HepG2 (cell line): ENCODE results near the gene DCTN1. TPM values are rescaled to one million over a fixed set of nuclear protein-coding genes. Genes with fewer than 3 reads are reported as not detected.

ENCODE experiments used
- ATAC-seq: fragments of 200-7000 bp; cut with Tn5 transposase; 3 replicates; pipeline ENCODE4 v1.9.1; 2020; ENCODE audit warnings: mild to moderate bottlenecking, moderate library complexity
- BruUV-seq: library from RNA; stranded (reverse); fragments of 400-500 nt; replicated peaks from 2 replicates; lab custom pipeline; 2021; lab: Mats Ljungman, UMichigan
- CTCF ChIA-PET: fragments of 300-600 bp; formaldehyde crosslinking; extraction: SDS; loops from one replicate; lab custom pipeline; 2021; ENCODE audit warnings: low total read pairs, inconsistent platforms, low intra/inter-chr PET ratio; lab: Yijun Ruan, JAX
- POLR2A ChIA-PET: fragments of 350-600 bp; sonication (Branson Sonifier 250); formaldehyde crosslinking; loops from one replicate; lab custom pipeline; 2020; ENCODE audit warnings: antibody characterized with exemption, inconsistent platforms; lab: Yijun Ruan, JAX
- DNase-seq: peaks from one replicate; pipeline ENCODE4 v3.0.0-alpha.2; 2015; ENCODE audit warnings: low spot score
- FAIRE-seq: peaks from 3 replicates; lab custom pipeline; 2011; peaks lifted over from hg19 to GRCh38; lab: Jason Lieb, UNC
- H2AFZ ChIP-seq: one replicate; pipeline ENCODE4 v1.6.1; 2011; ENCODE audit warnings: low read length, inconsistent platforms
- H3K27ac ChIP-seq: fragments of 300-600 bp; 3 replicates; pipeline ENCODE4 v1.8.0; 2011; ENCODE audit warnings: mixed run types, mild to moderate bottlenecking, mixed read lengths, low read length, inconsistent platforms; ENCODE audit not compliant: insufficient read depth; ENCODE audit errors: extremely low read length
- H3K27me3 ChIP-seq, 2 experiments: fragments of 200-600 bp in 1 of 2; 2 replicates in 1 of 2; 3 replicates in 1 of 2; pipeline versions ENCODE4 v1.6.0 to v1.8.0; 2011; ENCODE audit warnings: low read length in 2 of 2, mild to moderate bottlenecking in 2 of 2, moderate library complexity in 2 of 2, inconsistent platforms in 1 of 2; ENCODE audit not compliant: insufficient read depth in 2 of 2, control insufficient read depth in 1 of 2
- H3K36me3 ChIP-seq, 2 experiments: fragments of 200-600 bp in 1 of 2; replicated peaks in 1 of 2; 2 replicates in 1 of 2; 3 replicates in 1 of 2; pipeline versions ENCODE4 v1.5.1 to v1.8.0; 2011; ENCODE audit warnings: low read length in 2 of 2, inconsistent platforms in 1 of 2; ENCODE audit not compliant: insufficient read depth in 2 of 2, control insufficient read depth in 1 of 2
- H3K4me1 ChIP-seq: 2 replicates; pipeline ENCODE4 v1.5.1; 2012; ENCODE audit warnings: low read length, inconsistent platforms; ENCODE audit not compliant: insufficient read depth
- H3K4me2 ChIP-seq: 2 replicates; pipeline ENCODE4 v1.6.0; 2011; ENCODE audit warnings: low read depth, low read length, inconsistent platforms
- H3K4me3 ChIP-seq, 3 experiments: fragments of 200-600 bp in 1 of 3; sonication (generic), shearing (Covaris generic) in 1 of 3; replicated peaks in 1 of 3; 2 replicates each; pipeline ENCODE4 v1.5.1; 2011 to 2016; ENCODE audit warnings: low read length in 3 of 3, inconsistent platforms in 2 of 3, low read depth in 2 of 3, mild to moderate bottlenecking in 2 of 3, control low read depth in 1 of 3, mixed read lengths in 1 of 3; ENCODE audit not compliant: insufficient read depth in 1 of 3
- H3K79me2 ChIP-seq: one replicate; pipeline ENCODE4 v1.6.1; 2011; ENCODE audit warnings: low read length, inconsistent platforms; ENCODE audit not compliant: insufficient read depth
- H3K9ac ChIP-seq: 2 replicates; pipeline ENCODE4 v1.6.0; 2011; ENCODE audit warnings: mild to moderate bottlenecking, low read depth, low read length, inconsistent platforms; ENCODE audit not compliant: insufficient read depth
- H3K9me3 ChIP-seq: 2 replicates; pipeline ENCODE4 v1.5.1; 2012; ENCODE audit warnings: mild to moderate bottlenecking, low read length
- H4K20me1 ChIP-seq: 2 replicates; pipeline ENCODE4 v1.6.0; 2011; ENCODE audit warnings: inconsistent platforms, mild to moderate bottlenecking, low read length, moderate library complexity; ENCODE audit not compliant: insufficient read depth
- AGO1 ChIP-seq: fragments of 200-400 bp; formaldehyde crosslinking; IDR thresholded peaks from 2 replicates; pipeline ENCODE4 v1.6.1; 2017; ENCODE audit warnings: mild to moderate bottlenecking, low read depth, low read length, moderate library complexity; ENCODE audit not compliant: poor library complexity, severe bottlenecking
- HMG20A ChIP-seq: IDR thresholded peaks from 2 replicates; pipeline ENCODE4 v1.6.1; 2016; ENCODE audit warnings: borderline replicate concordance
- JUND ChIP-seq: sonication (generic); formaldehyde crosslinking; IDR thresholded peaks from 2 replicates; pipeline ENCODE4 v1.8.0; 2022; ENCODE audit warnings: mild to moderate bottlenecking, missing genetic modification reagents
- MTF2 ChIP-seq: sonication (generic); formaldehyde crosslinking; IDR thresholded peaks from 2 replicates; pipeline ENCODE4 v1.5.0; 2020; ENCODE audit warnings: missing genetic modification reagents, borderline replicate concordance
- MXI1 ChIP-seq: IDR thresholded peaks from 3 replicates; pipeline ENCODE4 v1.6.1; 2012; ENCODE audit warnings: low read depth, low read length, inconsistent platforms, borderline replicate concordance
- REXO4 ChIP-seq: sonication (generic); formaldehyde crosslinking; IDR thresholded peaks from 2 replicates; pipeline ENCODE4 v1.8.0; 2022; ENCODE audit warnings: missing genetic modification reagents, mild to moderate bottlenecking, borderline replicate concordance
- RFX1 ChIP-seq: fragments of 450-650 bp; IDR thresholded peaks from 2 replicates; pipeline ENCODE4 v1.6.1; 2017
- SMAD3 ChIP-seq: sonication (generic); formaldehyde crosslinking; IDR thresholded peaks from 2 replicates; pipeline ENCODE4 v1.4.0; 2020; ENCODE audit warnings: missing genetic modification reagents
- TBX2 ChIP-seq: sonication (generic); formaldehyde crosslinking; IDR thresholded peaks from 2 replicates; pipeline ENCODE4 v1.5.0; 2020; ENCODE audit warnings: missing genetic modification reagents, mild to moderate bottlenecking, borderline replicate concordance
- ZNF160 ChIP-seq: sonication (generic); formaldehyde crosslinking; IDR thresholded peaks from 2 replicates; pipeline ENCODE4 v1.8.0; 2022; ENCODE audit warnings: mild to moderate bottlenecking, inconsistent platforms, missing genetic modification reagents
- ZNF547 ChIP-seq: sonication (generic); formaldehyde crosslinking; IDR thresholded peaks from 2 replicates; pipeline ENCODE4 v1.5.1; 2020; ENCODE audit warnings: mild to moderate bottlenecking, missing genetic modification reagents
- ZNF766 ChIP-seq: sonication (generic); formaldehyde crosslinking; IDR thresholded peaks from 2 replicates; pipeline ENCODE4 v1.5.0; 2020; ENCODE audit warnings: missing genetic modification reagents, borderline replicate concordance
- ZNF776 ChIP-seq: sonication (generic); formaldehyde crosslinking; IDR thresholded peaks from 2 replicates; pipeline ENCODE4 v1.4.0; 2020; ENCODE audit warnings: mild to moderate bottlenecking, missing genetic modification reagents
- WGBS: methylation state at CpG from one replicate; pipeline ENCODE4 v1.1.6; 2017; ENCODE audit warnings: low lambda C conversion rate; 5-methylcytosine and 5-hydroxymethylcytosine counted together
- in situ Hi-C: cut with HindIII; loops from 2 replicates; pipeline ENCODE4 v1.10.0; 2017; ENCODE audit warnings: low pct_unique_long_range_greater_than_20kb; ENCODE audit not compliant: extremely low pct_ligation_motif_present
- intact Hi-C: fragments of 100-400 bp; cut with micrococcal nuclease; formaldehyde crosslinking; loops from one replicate; pipeline ENCODE4 v1.10.0; 2022; ENCODE audit not compliant: unreplicated experiment
- polyA plus RNA-seq, 8 experiments: library from polyadenylated mRNA; depleted of rRNA in 3 of 8; stranded (reverse) in 7 of 8; unstranded in 1 of 8; fragments of >200 nt; fragmentation: Illumina TruSeq in 4 of 8; extraction: Trizol in 4 of 8; gene quantifications; 2 replicates each; pipeline versions ENCODE4 v1.2.1 to v1.2.3, GENCODE V29; 2011 to 2016; ENCODE audit warnings: low read depth in 4 of 8, missing spikeins in 1 of 8, mixed read lengths in 1 of 8; ENCODE audit not compliant: insufficient read depth in 1 of 8
- total RNA-seq, 5 experiments: library from RNA; depleted of rRNA; stranded (reverse); fragments of >200 nt; fragmentation: Illumina TruSeq; extraction: Trizol; gene quantifications; 2 replicates each; pipeline ENCODE4 v1.2.3, GENCODE V29; 2016; ENCODE audit warnings: low read depth in 1 of 5
- TF ChIP-seq, protein P1 (sequence below): sonication (generic); formaldehyde crosslinking; IDR thresholded peaks from 2 replicates; pipeline ENCODE4 v1.4.0; 2020; ENCODE audit warnings: mild to moderate bottlenecking, low read depth, missing genetic modification reagents
- TF ChIP-seq, protein P2 (sequence below): IDR thresholded peaks from 2 replicates; pipeline ENCODE4 v1.6.1; 2016; ENCODE audit warnings: mild to moderate bottlenecking, missing biosample characterization, missing genetic modification reagents
- TF ChIP-seq, protein P3 (sequence below): sonication (generic); formaldehyde crosslinking; conservative IDR thresholded peaks from 2 replicates; pipeline ENCODE4 v1.8.0; 2022; ENCODE audit warnings: mild to moderate bottlenecking, moderate library complexity, missing genetic modification reagents
- TF ChIP-seq, protein P4 (sequence below): sonication (generic); IDR thresholded peaks from 2 replicates; pipeline ENCODE4 v1.6.1; 2016; ENCODE audit warnings: low read depth, borderline replicate concordance

The DCTN1 gene
- total and polyA plus RNA-seq, 2 of the 13 experiments (the other 11 are each of a cell fraction or from before 2014, with no cell fraction given): 73.2 to 122 TPM

DNA sequence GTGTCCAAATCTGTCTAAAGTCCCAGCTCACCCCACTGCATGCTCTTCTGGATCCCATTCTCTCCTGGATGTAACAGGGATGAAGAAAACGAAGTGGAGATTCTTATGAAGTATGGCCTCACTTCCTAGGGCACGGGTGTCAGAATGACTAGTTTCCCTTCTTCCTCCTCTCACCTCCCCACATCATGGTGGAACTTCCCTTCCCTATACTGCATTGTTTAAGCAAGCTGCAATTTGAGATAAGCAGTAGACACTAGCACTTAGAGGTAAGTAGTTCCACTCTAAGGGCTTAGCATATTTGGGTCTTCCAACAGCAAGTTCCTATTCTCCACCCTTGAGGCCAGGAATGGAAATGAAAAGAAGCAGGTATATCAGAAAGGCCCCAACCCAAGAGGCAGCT, 66.6 kb downstream of the DCTN1 start:
- 43% methylated on average over 2 of the region's 2 CpGs for WGBS
- Histone ChIP-seq H2AFZ (no peak overlapping the region), H3K27ac (no peak overlapping the region), H3K4me2 (no peak overlapping the region), H3K27me3 (no peaks in the 10 kb centered on the region), H3K9me3 (no peaks in the 10 kb centered on the region), H4K20me1 (no peaks in the 10 kb centered on the region), H3K4me3 (no peak overlapping the region), H3K9ac (no peak overlapping the region), H3K4me1 (peaks cover 14% of the 10 kb centered on the region; the same call in 1 of the 2 replicates), H3K79me2 (no peaks in the 10 kb centered on the region), H3K36me3 (no peaks in the 10 kb centered on the region)
- in situ Hi-C loops (no loop called here), intact Hi-C loops (no loop called here)
- ChIA-PET CTCF (no interaction called here), POLR2A (no interaction called here)
- FAIRE-seq: no peak
- DNase-seq: no peak
- no TSS peak for BruUV-seq
- ATAC-seq: no peak
- TF ChIP-seq RFX1 (no peak), ZNF160 (no peak)
- TF ChIP-seq, protein P1, sequence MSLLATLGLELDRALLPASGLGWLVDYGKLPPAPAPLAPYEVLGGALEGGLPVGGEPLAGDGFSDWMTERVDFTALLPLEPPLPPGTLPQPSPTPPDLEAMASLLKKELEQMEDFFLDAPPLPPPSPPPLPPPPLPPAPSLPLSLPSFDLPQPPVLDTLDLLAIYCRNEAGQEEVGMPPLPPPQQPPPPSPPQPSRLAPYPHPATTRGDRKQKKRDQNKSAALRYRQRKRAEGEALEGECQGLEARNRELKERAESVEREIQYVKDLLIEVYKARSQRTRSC: no peak

DNA sequence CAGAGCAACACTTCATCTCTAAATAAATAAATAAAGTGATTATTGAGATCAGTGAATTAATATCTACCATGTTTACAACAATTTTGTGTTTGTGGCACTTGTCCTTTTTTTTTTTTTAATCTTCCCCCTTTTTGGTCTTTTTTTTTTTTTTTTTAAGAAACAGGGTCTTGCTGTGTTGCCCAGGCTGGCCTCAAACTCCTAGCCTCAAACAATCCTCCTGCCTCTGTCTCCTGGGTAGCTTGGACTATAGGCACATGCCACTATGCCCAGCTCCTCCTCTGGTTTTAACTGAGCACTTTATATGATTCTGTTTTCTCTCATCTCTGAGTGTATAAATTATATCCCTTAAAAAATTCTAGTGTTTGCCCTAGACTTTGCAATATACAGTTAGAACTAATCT, 67.2 kb downstream of the DCTN1 start:
- no peak overlapping the region for H3K9ac ChIP-seq
- in situ Hi-C loops (no loop called here), intact Hi-C loops (no loop called here)
- H3K4me1 ChIP-seq: peaks cover 12% of the 10 kb centered on the region; the same call in 1 of the 2 replicates
- H2AFZ ChIP-seq: no peak overlapping the region
- no peaks in the 10 kb centered on the region for H3K36me3 ChIP-seq
- H3K4me2 ChIP-seq: no peak overlapping the region
- POLR2A ChIA-PET: no interaction called here
- no peak for DNase-seq
- no peak for FAIRE-seq
- H3K27ac ChIP-seq: no peak overlapping the region
- no peak overlapping the region for H3K4me3 ChIP-seq
- H3K27me3 ChIP-seq: no peaks in the 10 kb centered on the region
- H4K20me1 ChIP-seq: no peaks in the 10 kb centered on the region
- BruUV-seq: no TSS peak
- CTCF ChIA-PET: no interaction called here
- no peaks in the 10 kb centered on the region for H3K9me3 ChIP-seq
- ATAC-seq: no peak
- H3K79me2 ChIP-seq: no peaks in the 10 kb centered on the region
- TF ChIP-seq, protein P2, sequence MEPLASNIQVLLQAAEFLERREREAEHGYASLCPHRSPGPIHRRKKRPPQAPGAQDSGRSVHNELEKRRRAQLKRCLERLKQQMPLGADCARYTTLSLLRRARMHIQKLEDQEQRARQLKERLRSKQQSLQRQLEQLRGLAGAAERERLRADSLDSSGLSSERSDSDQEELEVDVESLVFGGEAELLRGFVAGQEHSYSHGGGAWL (CRISPR knock-in tag): no peak
- no peak for TF ChIP-seq ZNF547 (CRISPR knock-in tag)
- TF ChIP-seq, protein P3, sequence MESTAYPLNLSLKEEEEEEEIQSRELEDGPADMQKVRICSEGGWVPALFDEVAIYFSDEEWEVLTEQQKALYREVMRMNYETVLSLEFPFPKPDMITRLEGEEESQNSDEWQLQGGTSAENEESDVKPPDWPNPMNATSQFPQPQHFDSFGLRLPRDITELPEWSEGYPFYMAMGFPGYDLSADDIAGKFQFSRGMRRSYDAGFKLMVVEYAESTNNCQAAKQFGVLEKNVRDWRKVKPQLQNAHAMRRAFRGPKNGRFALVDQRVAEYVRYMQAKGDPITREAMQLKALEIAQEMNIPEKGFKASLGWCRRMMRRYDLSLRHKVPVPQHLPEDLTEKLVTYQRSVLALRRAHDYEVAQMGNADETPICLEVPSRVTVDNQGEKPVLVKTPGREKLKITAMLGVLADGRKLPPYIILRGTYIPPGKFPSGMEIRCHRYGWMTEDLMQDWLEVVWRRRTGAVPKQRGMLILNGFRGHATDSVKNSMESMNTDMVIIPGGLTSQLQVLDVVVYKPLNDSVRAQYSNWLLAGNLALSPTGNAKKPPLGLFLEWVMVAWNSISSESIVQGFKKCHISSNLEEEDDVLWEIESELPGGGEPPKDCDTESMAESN (CRISPR knock-in tag): no peak
- TF ChIP-seq MTF2: no peak
- no peak for TF ChIP-seq TBX2 (CRISPR knock-in tag)
- TF ChIP-seq ZNF766 (CRISPR knock-in tag): no peak
- no peak for TF ChIP-seq ZNF776 (CRISPR knock-in tag)
- no peak for TF ChIP-seq AGO1
- TF ChIP-seq JUND (CRISPR knock-in tag): no peak
- TF ChIP-seq, protein P4, sequence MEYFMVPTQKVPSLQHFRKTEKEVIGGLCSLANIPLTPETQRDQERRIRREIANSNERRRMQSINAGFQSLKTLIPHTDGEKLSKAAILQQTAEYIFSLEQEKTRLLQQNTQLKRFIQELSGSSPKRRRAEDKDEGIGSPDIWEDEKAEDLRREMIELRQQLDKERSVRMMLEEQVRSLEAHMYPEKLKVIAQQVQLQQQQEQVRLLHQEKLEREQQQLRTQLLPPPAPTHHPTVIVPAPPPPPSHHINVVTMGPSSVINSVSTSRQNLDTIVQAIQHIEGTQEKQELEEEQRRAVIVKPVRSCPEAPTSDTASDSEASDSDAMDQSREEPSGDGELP: no peak
- no peak for TF ChIP-seq SMAD3 (CRISPR knock-in tag)
- no peak for TF ChIP-seq MXI1
- no peak for TF ChIP-seq REXO4 (CRISPR knock-in tag)
- TF ChIP-seq HMG20A (CRISPR knock-in tag): no peak
